Osteocyte (in vitro differentiated cells): ENCODE measurements around the gene GLRA1. TPM values are rescaled to one million over a fixed set of nuclear protein-coding genes. Genes with fewer than 3 reads are reported as not detected.

Source experiments
- DNase-seq: peaks from one replicate; pipeline ENCODE4 v3.0.0; 2021; ENCODE audit warnings: mixed read lengths; ENCODE audit not compliant: unreplicated experiment; ENCODE audit errors: extremely low spot score
- H3K27ac Mint-ChIP-seq: one replicate; pipeline ENCODE4 v1.8.0; 2021; ENCODE audit warnings: mild to moderate bottlenecking, mixed read lengths; ENCODE audit not compliant: unreplicated experiment
- H3K27me3 Mint-ChIP-seq: one replicate; pipeline ENCODE4 v1.8.0; 2021; ENCODE audit warnings: mixed read lengths; ENCODE audit not compliant: unreplicated experiment
- H3K36me3 Mint-ChIP-seq: one replicate; pipeline ENCODE4 v1.8.0; 2021; ENCODE audit warnings: mixed read lengths; ENCODE audit not compliant: unreplicated experiment
- H3K4me1 Mint-ChIP-seq: one replicate; pipeline ENCODE4 v1.8.0; 2021; ENCODE audit warnings: mixed read lengths; ENCODE audit not compliant: unreplicated experiment
- H3K4me3 Mint-ChIP-seq: one replicate; pipeline ENCODE4 v1.8.0; 2021; ENCODE audit warnings: mild to moderate bottlenecking, moderate library complexity, mixed read lengths; ENCODE audit not compliant: unreplicated experiment
- H3K9me3 Mint-ChIP-seq: one replicate; pipeline ENCODE4 v1.8.0; 2021; ENCODE audit warnings: mixed read lengths; ENCODE audit not compliant: unreplicated experiment
- CTCF ChIP-seq: fragments of 200-600 bp; sonication (generic); IDR thresholded peaks from 2 replicates; pipeline ENCODE4 v1.5.0; 2021; ENCODE audit warnings: antibody characterized with exemption, mild to moderate bottlenecking, moderate library complexity
- total RNA-seq: library from RNA; stranded (reverse); gene quantifications from 2 replicates; pipeline ENCODE4 v1.2.1, GENCODE V29; 2021

GLRA1 gene
- total RNA-seq, 1 donor from 2014 or later, result not detected

DNA sequence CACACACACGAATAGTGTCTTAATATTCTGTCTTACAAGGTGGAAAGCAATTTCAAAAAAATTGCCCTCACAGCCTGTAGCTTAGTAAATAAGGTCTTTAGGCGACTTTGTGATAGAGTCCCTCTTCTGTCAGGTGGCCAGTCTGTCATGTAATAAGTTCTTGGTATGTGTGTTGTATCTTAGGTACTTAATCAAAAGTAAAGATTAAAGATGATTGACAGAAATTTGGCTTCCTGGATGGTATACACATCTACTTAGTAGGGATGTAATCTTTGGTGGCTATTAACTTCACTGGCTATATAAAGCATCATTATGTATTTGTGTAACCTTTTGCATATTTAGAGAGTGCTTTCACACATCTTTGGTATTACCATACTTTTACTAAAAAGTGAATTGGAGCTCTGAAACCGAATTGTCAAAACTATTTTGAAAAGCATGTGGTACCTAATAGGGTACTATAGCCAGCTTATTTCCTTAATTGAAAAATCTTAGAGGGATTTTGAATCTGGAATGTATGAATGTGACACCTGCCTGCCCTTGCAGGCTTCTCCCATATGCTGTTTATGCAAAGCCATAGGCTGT is 149.5 kb downstream of the GLRA1 start:
- no peak for TF ChIP-seq CTCF
- no peaks in the 10 kb centered on the region for H3K9me3 Mint-ChIP-seq
- peaks cover 17% of the 10 kb centered on the region for H3K36me3 Mint-ChIP-seq
- no peaks in the 10 kb centered on the region for H3K27me3 Mint-ChIP-seq
- DNase-seq, result no peak
- H3K27ac Mint-ChIP-seq, result peak overlapping the region; percentile 64
- H3K4me3 Mint-ChIP-seq, result peak overlapping the region; percentile 89
- peaks cover 61% of the 10 kb centered on the region for H3K4me1 Mint-ChIP-seq

DNA sequence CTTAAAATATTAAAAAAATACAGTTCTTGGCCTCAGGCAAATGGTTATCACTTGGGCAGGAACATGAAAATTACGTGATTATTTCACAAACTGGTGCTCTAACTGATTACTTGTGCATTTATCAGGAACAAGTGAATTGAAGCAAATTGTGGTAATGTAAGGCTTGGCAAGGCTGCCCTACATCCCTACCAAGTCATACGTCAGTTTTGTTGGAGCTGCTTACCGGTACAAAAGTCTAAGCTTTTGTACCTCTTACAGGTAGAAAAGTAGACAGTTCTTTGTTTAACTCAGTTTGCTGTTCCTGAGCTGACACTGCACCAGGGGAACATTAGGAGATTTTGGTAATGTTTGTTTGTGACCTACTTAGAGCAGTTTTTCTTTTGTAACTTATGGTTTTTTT is 150.7 kb downstream of the GLRA1 start:
- DNase-seq, result no peak
- peak overlapping the region; percentile 64 for H3K27ac Mint-ChIP-seq
- H3K4me3 Mint-ChIP-seq, result peak overlapping the region; percentile 89
- no peaks in the 10 kb centered on the region for H3K27me3 Mint-ChIP-seq
- no peak for TF ChIP-seq CTCF
- H3K9me3 Mint-ChIP-seq, result no peaks in the 10 kb centered on the region
- peaks cover 13% of the 10 kb centered on the region for H3K36me3 Mint-ChIP-seq
- peaks cover 52% of the 10 kb centered on the region for H3K4me1 Mint-ChIP-seq

GRCh38 chr5:151772846-151773561 is 151.6 kb downstream of the GLRA1 start:
- Mint-ChIP-seq H3K4me3 (peak overlapping the region; percentile 89), H3K36me3 (peaks cover 12% of the 10 kb centered on the region), H3K9me3 (no peaks in the 10 kb centered on the region), H3K27ac (peak overlapping the region; percentile 86), H3K27me3 (no peaks in the 10 kb centered on the region), H3K4me1 (peaks cover 50% of the 10 kb centered on the region)
- TF ChIP-seq CTCF, result no peak
- DNase-seq, result no peak

Other genes with a start within 250 kb of the GLRA1 start
- gene SPARC, start 237.9 kb downstream of the GLRA1 start, total RNA-seq, result 9,466 and 10,195 TPM in 2 replicates
- gene ATOX1, start 166.2 kb downstream of the GLRA1 start, total RNA-seq, result 104 and 107 TPM in 2 replicates
- 184 and 205 TPM in 2 replicates for gene G3BP1, start 152.9 kb downstream of the GLRA1 start, total RNA-seq